ENCODE data around the gene SIGLEC11. TPM values are rescaled to one million over a fixed set of nuclear protein-coding genes. Genes with fewer than 3 reads are reported as not detected.
"Not testable (repeated sequence)": the region's sequence is repeated elsewhere in the genome, so short reads cannot be mapped to it uniquely, and the experiment has no call there.

The SIGLEC11 gene
- total RNA-seq, 1 experiment from 2014 or later, result not detected

DNA sequence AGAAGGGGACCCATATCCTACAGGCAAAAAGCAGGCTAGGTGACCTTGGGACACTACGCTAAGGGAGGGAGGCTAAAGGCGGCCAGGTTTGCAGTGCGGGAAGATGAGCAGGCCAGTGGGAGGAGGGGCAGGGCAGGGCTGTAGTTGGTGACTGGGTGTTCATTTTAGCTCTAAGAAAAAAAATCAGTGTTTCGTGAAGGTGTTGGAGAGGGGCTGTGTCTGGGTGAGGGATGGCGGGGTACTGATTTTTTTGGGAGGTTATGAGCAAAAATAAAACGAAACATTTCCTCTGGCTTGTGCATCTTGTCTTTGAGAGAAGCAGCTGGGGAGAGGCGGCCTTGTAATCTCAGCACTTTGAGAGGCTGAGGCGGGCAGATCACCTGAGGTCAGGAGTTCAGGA, 27.3 kb downstream of the SIGLEC11 start:
- no peaks in the 10 kb centered on the region for H3K9me3 ChIP-seq (replicated peaks)
- no peak for DNase-seq (ENCODE audit: low read depth in 1 of 2, low spot score in 2 of 2)
- no peak overlapping the region for H3K27ac ChIP-seq
- H3K4me1 ChIP-seq (replicated peaks), result peaks cover 6% of the 10 kb centered on the region; the same call in 1 of the 2 replicates
- no peaks in the 10 kb centered on the region for H3K27me3 ChIP-seq (replicated peaks)
- peaks cover 22% of the 10 kb centered on the region for H3K36me3 ChIP-seq
- no peak overlapping the region for H3K4me3 ChIP-seq

DNA sequence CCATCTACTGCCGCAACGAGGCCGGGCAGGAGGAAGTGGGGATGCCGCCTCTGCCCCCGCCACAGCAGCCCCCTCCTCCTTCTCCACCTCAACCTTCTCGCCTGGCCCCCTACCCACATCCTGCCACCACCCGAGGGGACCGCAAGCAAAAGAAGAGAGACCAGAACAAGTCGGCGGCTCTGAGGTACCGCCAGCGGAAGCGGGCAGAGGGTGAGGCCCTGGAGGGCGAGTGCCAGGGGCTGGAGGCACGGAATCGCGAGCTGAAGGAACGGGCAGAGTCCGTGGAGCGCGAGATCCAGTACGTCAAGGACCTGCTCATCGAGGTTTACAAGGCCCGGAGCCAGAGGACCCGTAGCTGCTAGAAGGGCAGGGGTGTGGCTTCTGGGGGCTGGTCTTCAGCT, 28.2 kb downstream of the SIGLEC11 start:
- H3K4me1 ChIP-seq (replicated peaks), result peaks cover 8% of the 10 kb centered on the region
- H3K27me3 ChIP-seq (replicated peaks), result no peaks in the 10 kb centered on the region
- H3K27ac ChIP-seq, result no peak overlapping the region
- no peaks in the 10 kb centered on the region for H3K9me3 ChIP-seq (replicated peaks)
- H3K36me3 ChIP-seq, result peaks cover 29% of the 10 kb centered on the region
- no peak overlapping the region for H3K4me3 ChIP-seq
- DNase-seq (ENCODE audit: low read depth in 1 of 2, low spot score in 2 of 2), result no peak

DNA sequence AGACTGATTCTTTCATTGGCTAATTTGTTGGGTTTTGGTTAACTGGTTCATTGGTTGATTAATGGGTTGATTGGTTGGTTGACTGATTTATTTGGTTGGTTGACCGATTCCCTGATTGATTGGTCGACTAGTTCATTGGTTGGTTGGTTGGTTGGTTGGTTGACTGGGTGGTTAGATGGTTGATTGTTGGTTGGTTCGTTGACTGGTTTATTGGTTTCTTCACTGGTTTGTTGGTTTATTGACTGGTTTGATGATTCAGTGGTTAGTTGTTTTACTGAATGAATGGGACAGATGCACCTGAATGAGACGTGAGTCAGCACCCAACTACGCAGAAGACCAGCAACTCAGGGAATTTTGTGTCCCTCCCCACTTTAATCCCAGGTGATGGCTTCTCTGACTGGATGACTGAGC, 28.9 kb downstream of the SIGLEC11 start:
- DNase-seq (ENCODE audit: low read depth in 1 of 2, low spot score in 2 of 2), result no peak
- Histone ChIP-seq H3K4me1 (replicated peaks) (peaks cover 12% of the 10 kb centered on the region), H3K9me3 (replicated peaks) (no peaks in the 10 kb centered on the region), H3K4me3 (no peak overlapping the region), H3K27ac (no peak overlapping the region), H3K36me3 (peaks cover 36% of the 10 kb centered on the region), H3K27me3 (replicated peaks) (no peaks in the 10 kb centered on the region)

DNA sequence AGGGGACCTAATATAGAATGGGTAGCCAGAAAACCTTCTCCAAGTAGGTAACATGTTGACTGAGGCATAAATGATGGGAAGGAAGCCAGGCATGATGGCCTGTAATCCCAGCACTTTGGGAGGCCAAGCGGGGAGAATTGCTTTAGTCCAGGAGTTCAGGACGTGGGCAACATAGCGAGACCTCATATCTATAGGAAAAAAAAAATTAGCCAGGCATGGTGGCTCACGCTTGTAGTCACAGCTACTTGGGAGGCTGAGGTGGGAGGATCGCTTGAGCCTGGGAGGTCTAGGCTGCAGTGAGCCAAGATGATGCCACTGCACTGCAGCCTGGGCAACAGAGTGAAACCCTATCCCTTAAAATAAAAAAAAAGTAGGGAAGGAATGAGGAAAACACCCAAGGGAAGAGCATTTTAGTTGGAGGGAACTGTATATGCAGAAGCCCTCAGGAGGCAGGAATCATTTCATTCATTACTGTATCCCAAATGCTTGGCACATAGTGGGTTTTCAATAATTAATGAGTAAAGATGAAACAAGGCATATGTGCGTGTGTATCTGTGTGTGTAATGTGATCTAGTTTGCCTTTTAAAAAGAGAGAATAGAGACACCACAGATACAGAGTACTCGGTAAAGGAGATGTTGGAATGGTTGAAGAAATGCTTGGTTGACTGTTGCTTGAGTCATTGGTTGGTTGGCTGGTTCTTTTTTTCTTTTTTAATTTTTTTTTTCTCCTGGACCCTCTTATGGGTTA, 29.5 kb downstream of the SIGLEC11 start:
- DNase-seq (ENCODE audit: low read depth in 1 of 2, low spot score in 2 of 2), result no peak
- Histone ChIP-seq H3K4me3 (no peak overlapping the region), H3K36me3 (peaks cover 41% of the 10 kb centered on the region), H3K9me3 (replicated peaks) (no peaks in the 10 kb centered on the region), H3K4me1 (replicated peaks) (peaks cover 12% of the 10 kb centered on the region), H3K27ac (no peak overlapping the region), H3K27me3 (replicated peaks) (no peaks in the 10 kb centered on the region)

DNA sequence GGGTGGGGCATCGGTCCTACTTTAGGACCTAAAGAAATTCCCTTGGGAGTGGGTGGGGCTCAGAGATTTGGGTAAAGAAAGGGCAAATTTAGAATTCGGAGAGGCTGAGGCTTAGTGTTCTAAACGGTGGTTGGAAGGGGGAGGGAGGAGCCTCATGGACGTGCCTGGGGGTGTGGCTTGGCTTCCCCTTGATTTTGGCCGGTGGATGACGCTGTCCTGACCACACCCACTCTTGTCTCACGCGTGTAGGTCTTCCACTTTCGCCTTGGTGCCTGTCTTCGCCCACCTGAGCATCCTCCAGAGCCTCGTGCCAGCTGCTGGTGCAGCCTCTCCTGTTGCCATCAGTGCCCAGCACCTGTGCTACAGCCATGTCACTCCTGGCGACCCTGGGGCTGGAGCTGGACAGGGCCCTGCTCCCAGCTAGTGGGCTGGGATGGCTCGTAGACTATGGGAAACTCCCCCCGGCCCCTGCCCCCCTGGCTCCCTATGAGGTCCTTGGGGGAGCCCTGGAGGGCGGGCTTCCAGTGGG, 30.4 kb downstream of the SIGLEC11 start:
- no peaks in the 10 kb centered on the region for H3K9me3 ChIP-seq (replicated peaks)
- H3K27ac ChIP-seq, result no peak overlapping the region
- DNase-seq (ENCODE audit: low read depth in 1 of 2, low spot score in 2 of 2), result no peak
- H3K4me3 ChIP-seq, result no peak overlapping the region
- no peaks in the 10 kb centered on the region for H3K27me3 ChIP-seq (replicated peaks)
- peaks cover 12% of the 10 kb centered on the region for H3K4me1 ChIP-seq (replicated peaks)
- H3K36me3 ChIP-seq, result peaks cover 50% of the 10 kb centered on the region

DNA sequence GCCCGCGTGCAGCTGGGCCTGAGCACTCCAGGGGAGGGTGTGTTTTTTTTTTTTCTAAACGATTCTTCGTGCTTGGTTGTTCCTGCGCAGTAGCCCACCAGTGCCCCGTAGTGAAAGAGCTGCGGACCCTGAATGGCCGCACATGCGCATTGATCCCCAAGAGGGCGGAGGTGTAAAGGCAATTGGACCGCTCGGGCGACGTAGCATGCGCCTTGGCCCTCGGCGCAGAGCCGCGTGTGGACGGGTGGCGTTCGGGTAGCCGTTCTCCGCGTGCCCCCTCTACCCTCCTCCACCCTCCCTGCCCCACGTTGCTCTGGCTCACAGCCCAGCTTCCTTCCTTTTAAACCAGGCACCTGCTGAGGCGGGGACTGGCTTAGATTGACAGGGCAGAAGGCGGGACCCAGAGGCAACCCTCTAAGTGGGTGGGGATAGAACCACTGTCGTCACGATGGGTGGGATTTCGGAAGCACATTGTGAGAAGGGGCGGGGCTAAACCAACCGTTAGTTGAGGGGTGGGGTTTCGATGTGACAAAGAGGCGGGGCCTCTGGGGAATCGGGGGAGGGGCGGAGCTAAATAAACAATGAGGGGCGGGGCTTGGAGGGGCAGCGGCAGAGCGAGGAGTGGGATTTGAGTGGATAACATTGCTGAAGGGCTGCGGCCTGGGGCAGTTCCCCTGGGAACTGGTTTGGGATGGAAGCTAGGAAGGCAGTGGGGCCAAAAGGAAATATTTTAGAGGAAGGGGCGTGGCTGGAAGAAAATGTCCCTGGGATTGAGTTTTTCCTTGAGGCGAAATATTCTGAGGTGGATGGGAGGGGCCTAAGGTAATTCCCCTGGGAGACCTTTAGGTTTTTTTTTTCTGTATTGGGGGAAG, 31.1 kb downstream of the SIGLEC11 start:
- peak overlapping the region; percentile 79 for H3K4me3 ChIP-seq
- H3K9me3 ChIP-seq (replicated peaks), result no peaks in the 10 kb centered on the region
- H3K27ac ChIP-seq, result peak overlapping the region; percentile 97
- peaks cover 12% of the 10 kb centered on the region for H3K4me1 ChIP-seq (replicated peaks)
- peaks cover 57% of the 10 kb centered on the region for H3K36me3 ChIP-seq
- peak; percentile 97 to 98 for DNase-seq (ENCODE audit: low read depth in 1 of 2, low spot score in 2 of 2)
- no peaks in the 10 kb centered on the region for H3K27me3 ChIP-seq (replicated peaks)

DNA sequence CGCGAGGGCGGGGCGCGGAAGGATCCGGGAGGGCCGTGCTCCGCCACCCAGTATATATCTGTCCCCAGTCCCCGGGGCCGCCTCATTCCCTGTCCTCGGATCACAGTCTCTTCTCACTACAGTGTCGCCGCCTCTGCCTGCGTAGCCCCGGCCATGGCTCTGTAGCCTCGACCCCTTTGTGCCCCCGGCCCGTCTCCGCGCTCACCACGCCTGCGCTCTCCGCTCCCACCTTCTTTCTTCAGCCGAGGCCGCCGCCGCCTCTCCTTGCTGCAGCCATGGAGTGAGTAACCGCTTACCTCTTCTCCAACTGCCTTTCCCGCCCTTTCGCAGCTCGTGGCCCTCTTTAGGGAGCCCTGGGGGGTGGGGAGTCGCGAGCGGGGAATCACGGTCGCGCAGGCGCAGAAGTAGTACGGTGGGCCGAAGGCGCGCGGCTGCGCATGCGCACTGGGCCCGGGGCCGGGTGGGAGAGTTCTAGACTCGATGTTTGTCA, 31.8 kb downstream of the SIGLEC11 start, which contains the start of the genes ATF5 and NUP62:
Gene ATF5, plus strand, starts transcription at position 85 of the 490 bp plus-strand sequence. CDS start 1,646 bp downstream, outside the sequence.
Gene NUP62, minus strand, starts transcription at position 384 of the 490 bp plus-strand sequence. CDS start 19,697 bp downstream, outside the sequence.
- H3K27ac ChIP-seq, result peak within 1 kb of the TSS; percentile 97
- peak; percentile 92 to 96 for DNase-seq (ENCODE audit: low read depth in 1 of 2, low spot score in 2 of 2)
- peaks cover 64% of the 10 kb centered on the region for H3K36me3 ChIP-seq
- no peaks in the 10 kb centered on the region for H3K9me3 ChIP-seq (replicated peaks)
- H3K4me1 ChIP-seq (replicated peaks), result peaks cover 12% of the 10 kb centered on the region
- no peaks in the 10 kb centered on the region for H3K27me3 ChIP-seq (replicated peaks)
- peak within 1 kb of the TSS; percentile 79 for H3K4me3 ChIP-seq

DNA sequence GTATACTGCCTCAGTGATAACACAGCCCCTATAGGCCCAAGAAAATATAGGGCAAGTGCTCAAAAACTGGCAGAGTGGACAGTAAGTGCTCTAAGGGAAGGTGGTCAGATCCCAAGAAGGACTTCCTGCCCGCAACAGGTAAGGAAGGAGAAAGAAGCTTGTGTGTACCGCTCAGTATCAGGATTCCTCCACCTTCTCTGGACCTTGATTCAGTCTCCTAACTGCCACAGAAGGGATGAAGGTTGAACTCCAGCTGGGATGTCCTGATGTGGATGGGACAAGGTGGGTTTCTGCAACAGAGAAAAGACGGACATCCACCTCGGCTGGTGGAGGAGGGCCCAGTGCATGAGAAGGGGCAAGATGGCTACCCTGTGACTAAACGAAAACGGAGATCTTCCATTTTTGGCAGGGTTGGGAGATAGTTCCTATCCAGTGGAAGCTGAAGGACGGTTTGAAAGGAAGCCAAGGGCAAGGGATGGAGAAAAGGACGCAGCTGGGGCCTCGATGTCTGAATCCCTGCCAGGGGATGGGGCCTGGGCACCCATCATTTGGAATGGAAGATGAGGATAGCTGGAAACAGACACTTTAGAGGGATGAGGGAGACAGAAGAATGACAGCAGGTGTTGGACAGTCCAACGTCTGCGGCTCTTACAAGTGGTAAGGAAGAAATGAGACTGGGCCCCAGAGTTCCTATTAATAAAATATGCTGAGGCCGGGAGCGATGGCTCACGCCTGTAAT, 33.3 kb downstream of the SIGLEC11 start:
- DNase-seq (ENCODE audit: low read depth in 1 of 2, low spot score in 2 of 2), result no peak
- peaks cover 79% of the 10 kb centered on the region for H3K36me3 ChIP-seq
- no peaks in the 10 kb centered on the region for H3K9me3 ChIP-seq (replicated peaks)
- peak overlapping the region; percentile 79 for H3K4me3 ChIP-seq
- peaks cover 12% of the 10 kb centered on the region for H3K4me1 ChIP-seq (replicated peaks)
- no peaks in the 10 kb centered on the region for H3K27me3 ChIP-seq (replicated peaks)
- no peak overlapping the region for H3K27ac ChIP-seq

DNA sequence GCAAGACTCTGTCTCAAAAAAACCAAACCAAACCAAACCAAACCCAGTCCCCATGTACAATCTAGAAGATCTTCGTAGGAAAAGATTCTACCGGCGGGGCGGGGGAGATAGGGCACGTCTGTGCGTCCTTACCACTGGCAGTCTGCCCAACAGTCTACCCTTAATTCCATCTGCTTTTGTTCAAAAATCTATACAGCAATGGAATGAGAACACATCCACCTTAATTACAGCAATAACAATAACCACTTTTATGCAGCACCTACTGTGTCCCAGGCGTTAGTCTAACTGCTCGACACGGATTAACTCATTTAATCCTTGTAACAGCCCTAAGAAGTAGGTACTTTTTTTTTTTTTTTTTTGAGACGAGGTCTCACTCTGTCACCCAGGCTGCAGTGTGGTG, 34.5 kb downstream of the SIGLEC11 start:
- no peak overlapping the region for H3K27ac ChIP-seq
- H3K4me3 ChIP-seq, result no peak overlapping the region
- no peaks in the 10 kb centered on the region for H3K27me3 ChIP-seq (replicated peaks)
- DNase-seq (ENCODE audit: low read depth in 1 of 2, low spot score in 2 of 2), result no peak
- H3K36me3 ChIP-seq, result peaks cover 83% of the 10 kb centered on the region
- H3K9me3 ChIP-seq (replicated peaks), result no peaks in the 10 kb centered on the region
- H3K4me1 ChIP-seq (replicated peaks), result peaks cover 12% of the 10 kb centered on the region

DNA sequence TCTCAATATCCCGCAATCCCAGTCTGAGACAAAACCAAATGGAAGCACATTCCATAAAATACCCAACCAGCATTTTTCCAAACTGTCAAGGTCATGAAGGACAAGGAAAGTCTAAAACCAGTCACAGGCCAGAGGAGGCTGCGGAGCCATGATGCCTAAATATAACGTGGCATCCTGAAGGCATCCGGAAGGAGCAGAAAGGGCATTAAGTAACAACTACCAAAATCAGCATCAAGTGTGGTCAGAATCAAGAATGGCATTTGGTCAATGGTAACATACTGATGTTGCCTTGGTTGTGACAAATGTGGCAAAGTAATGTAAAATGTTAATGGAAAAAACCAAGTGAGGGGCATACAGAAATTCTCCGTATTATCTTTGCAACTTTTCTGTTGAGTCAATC, 35.5 kb downstream of the SIGLEC11 start:
- H3K9me3 ChIP-seq (replicated peaks), result no peaks in the 10 kb centered on the region
- H3K4me3 ChIP-seq, result no peak overlapping the region
- no peak for DNase-seq (ENCODE audit: low read depth in 1 of 2, low spot score in 2 of 2)
- H3K27me3 ChIP-seq (replicated peaks), result no peaks in the 10 kb centered on the region
- H3K27ac ChIP-seq, result no peak overlapping the region
- peaks cover 12% of the 10 kb centered on the region for H3K4me1 ChIP-seq (replicated peaks)
- H3K36me3 ChIP-seq, result peaks cover 83% of the 10 kb centered on the region

DNA sequence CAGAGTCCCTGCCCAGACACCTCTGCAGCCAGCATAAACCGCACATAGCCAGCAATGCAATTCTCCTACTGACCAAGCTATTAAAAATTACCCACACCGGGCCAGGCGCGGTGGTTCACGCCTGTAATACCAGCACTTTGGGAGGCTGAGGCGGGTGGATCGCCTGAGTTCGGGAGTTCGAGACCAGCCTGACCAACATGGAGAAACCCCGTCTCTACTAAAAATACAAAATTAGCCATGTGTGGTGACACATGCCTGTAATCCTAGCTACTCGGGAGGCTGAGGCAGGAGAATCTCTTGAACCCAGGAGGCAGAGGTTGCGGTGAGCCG, 36.1 kb downstream of the SIGLEC11 start:
- not testable (repeated sequence) for H3K4me3 ChIP-seq; DNase-seq (ENCODE audit: low read depth in 1 of 2, low spot score in 2 of 2); H3K27ac ChIP-seq; H3K9me3 ChIP-seq (replicated peaks); H3K27me3 ChIP-seq (replicated peaks)
- Histone ChIP-seq H3K36me3 (peaks cover 88% of the 10 kb centered on the region), H3K4me1 (replicated peaks) (peaks cover 12% of the 10 kb centered on the region)

DNA sequence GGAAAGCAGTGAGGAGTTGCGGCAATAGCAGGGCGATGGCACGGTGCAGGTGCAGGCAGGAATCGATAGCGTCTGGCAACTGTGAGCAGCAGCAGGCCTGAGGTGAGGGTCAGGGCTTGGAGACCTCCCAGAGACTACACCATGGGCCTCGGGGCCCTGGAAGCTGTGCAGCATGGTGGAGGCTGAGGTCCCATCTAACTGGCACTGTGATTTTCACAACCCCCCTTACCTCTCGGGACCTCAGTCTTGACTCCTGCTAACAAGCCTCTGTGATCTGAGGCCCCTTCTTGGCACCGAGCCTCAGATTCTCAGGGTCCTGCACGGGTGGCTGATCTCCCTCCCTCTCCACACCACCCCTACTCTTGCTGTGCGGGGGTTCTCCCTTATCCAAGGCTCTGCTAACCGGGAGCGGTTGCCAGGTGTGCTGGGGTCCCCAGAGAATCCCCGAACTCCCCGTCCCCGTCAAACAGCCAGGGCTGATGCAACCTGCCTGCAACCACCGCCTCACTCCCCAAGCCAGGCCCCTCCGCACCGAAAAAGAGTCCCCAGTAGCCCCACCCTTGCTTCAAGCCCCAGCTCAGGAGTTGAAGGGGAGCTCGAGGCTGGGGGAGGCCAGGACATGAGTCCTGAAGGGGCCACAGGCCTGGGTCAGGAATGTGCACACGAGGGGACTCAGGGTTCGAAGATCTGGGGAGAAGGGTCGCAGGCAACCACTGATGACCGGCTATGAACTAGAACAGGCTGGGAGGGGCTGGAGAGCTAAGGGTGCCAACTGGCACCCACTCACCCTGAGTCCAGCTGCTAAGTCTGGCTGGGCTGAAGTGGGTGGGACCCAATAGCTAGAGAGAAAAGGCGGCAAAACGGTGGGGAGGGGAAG, 36.7 kb downstream of the SIGLEC11 start:
- DNase-seq (ENCODE audit: low read depth in 1 of 2, low spot score in 2 of 2), result no peak
- no peaks in the 10 kb centered on the region for H3K9me3 ChIP-seq (replicated peaks)
- H3K36me3 ChIP-seq, result peaks cover 93% of the 10 kb centered on the region
- H3K4me3 ChIP-seq, result no peak overlapping the region
- H3K4me1 ChIP-seq (replicated peaks), result peaks cover 10% of the 10 kb centered on the region
- no peak overlapping the region for H3K27ac ChIP-seq
- no peaks in the 10 kb centered on the region for H3K27me3 ChIP-seq (replicated peaks)

All from SJSA1 (cell line).